DLD1 (cell line): ENCODE results near the gene PRKG1.
"Not testable (repeated sequence)": the region's sequence is repeated elsewhere in the genome, so short reads cannot be mapped to it uniquely, and the experiment has no call there.

Experiments used
- in situ Hi-C: cut with HindIII; loops from 2 replicates; pipeline ENCODE4 v1.10.0; 2017; ENCODE audit warnings: low sequenced_read_pairs

The PRKG1 gene

GRCh38 chr10:51552879-51553278 is 478.6 kb downstream of the PRKG1 start:
- in situ Hi-C loops, result no loop called here

GRCh38 chr10:51564896-51565510 is 490.7 kb downstream of the PRKG1 start:
- in situ Hi-C loops, result no loop called here

DNA sequence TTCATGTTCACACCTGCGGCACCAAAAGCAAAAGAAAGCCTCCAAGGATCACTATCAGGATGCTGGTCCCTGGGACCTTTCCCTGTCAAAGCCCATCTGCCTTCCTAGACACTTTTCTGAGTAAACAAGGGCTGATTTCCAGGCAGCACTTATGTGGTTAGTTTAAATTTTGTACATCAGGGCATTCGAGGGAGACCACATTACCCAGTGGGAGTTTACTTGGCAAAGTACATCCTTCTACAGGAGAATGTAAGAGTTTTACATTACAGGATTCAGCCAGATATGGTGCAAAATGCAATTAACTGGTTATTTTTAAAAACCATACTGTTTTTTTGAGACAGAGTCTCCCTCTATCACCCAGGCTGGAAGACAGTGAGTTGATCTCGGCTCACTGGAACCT is 493.0 kb downstream of the PRKG1 start:
- in situ Hi-C loops, result no loop called here

DNA sequence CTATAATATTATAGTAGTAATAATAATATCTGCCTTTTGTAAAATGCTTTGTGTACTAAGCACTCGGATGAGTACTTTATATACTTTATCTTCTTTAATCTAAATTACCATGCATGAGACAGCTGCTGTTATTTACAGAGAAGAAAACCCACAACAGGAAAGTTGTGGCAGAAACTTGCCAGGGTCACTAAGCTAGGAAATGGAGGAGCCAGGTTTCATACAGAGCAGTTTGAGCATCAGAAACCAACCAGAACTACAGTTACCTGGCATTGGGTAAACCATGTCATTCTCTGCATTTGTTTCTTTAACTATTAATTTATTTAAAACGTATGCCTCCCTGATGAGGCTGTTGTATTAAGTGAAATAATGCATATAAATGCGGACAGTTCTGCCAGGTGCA is 495.2 kb downstream of the PRKG1 start:
- in situ Hi-C loops, result no loop called here

DNA sequence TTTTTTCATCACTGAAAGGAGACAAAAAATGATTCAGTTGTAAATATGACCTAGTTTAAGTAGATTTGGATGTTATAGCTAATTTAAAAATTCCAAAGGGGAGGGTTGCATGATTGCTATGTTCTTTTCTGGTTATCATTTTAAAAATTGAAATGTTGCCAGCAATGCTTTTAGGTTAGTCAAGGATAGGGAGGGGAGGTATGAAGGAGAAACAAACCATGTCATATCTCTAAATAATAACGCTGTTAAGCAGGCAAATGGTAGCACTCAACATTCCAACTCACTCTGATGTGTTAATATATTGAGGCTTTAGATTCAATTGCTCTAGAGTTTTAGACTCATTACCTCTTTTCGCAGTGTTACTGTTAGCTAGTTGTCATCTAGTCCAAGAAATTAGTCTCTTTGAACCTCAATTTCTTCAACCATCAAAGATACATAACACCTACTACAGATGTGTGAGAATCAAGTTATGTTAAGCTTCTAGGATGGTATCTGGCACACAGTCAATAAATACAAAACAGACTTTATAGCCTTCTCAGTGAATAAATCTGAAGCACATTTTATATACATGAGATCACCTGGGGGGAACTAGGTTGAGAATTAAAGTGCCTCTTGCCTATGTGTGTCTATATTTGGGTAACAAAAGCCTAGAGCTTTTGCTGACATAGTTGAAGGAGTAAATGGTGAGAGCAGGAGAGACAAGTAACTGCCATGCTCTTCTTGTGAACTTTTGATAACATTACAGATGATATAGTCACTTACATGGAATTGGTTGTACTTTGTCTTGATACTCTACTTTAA is 500.2 kb downstream of the PRKG1 start:
- in situ Hi-C loops, result no loop called here

GRCh38 chr10:51581196-51581595 is 506.9 kb downstream of the PRKG1 start:
- in situ Hi-C loops, result not testable (repeated sequence)

DNA sequence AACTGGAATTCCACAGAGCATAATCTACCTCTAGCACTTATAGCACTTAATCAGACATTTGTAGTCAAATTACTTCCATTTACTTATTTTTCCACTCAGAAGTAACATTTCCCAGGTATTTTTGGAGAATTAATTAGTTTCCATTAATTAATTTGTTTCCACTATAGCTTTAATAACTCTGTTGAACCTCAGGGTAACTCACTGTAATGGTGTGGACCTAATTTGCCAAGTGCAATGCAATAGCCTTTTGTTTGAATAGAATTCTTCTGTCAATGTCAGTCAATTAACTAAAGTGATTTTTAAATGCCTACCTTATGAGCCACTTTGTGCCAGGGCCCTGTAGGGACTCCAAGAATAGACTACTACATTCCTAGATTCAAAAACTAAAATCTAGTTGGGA is 509.7 kb downstream of the PRKG1 start:
- in situ Hi-C loops, result no loop called here

DNA sequence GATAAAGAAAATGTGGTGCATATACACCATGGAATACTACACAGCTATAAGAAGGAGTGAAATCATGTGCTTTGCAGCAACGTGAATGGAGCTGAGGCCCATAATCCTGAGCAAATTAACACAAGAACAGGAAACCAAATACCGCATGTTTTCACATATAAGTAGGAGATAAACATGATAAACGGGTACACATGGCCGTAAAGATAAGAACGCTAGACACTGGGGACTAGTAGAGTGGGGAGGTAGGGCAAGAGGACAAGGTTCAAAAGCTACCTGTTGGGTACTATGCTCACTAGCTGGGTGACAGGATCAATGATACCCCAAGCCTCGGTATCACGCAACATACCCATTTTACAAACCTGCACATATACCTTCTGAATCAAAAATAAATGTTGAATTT is 511.5 kb downstream of the PRKG1 start:
- in situ Hi-C loops, result no loop called here

DNA sequence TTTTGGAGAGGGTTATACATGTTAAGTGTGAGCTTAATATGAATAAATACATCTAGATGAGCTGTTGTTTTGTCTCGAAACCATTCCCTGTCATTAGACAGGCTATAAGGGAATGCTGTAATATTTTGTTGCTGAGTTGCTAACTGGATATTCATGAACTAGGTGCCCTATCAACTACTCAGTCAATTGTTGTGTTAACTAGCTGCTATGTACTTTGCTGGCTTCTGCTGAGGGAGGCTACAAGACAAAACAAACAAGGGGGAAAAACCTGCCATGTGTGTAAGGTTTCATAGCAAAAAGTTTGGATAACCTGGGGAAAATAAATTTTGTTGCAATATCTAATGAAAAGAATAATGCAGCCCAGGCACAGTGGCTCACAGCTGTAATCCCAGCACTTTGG is 514.7 kb downstream of the PRKG1 start:
- in situ Hi-C loops, result no loop called here

- in situ Hi-C loops, result no loop called here
These were observed 516.5 kb downstream of the PRKG1 start for GRCh38 chr10:51590818-51591217.

DNA sequence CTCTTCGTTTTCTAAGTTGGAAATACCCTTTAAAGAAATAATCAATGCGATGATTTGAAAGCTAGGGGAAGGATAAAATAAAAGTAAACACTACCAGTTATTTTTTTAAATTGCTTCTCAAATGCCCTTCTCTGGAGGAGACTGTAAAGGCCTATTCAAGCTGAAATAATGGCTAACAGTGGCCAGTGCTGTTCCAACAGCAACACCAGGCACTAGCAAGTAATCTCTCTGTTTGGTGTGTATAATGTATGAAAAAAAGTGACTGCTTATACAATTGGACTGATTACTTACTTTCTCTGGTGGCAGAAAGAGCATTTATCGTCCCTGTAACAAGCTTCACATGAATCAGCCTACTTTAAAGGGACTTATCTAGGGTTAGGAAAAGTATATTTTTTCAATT is 522.4 kb downstream of the PRKG1 start:
- in situ Hi-C loops, result no loop called here

- in situ Hi-C loops, result no loop called here
These were observed 525.4 kb downstream of the PRKG1 start for GRCh38 chr10:51599647-51600046.

GRCh38 chr10:51602326-51602725 is 528.0 kb downstream of the PRKG1 start:
- in situ Hi-C loops, result no loop called here

DNA sequence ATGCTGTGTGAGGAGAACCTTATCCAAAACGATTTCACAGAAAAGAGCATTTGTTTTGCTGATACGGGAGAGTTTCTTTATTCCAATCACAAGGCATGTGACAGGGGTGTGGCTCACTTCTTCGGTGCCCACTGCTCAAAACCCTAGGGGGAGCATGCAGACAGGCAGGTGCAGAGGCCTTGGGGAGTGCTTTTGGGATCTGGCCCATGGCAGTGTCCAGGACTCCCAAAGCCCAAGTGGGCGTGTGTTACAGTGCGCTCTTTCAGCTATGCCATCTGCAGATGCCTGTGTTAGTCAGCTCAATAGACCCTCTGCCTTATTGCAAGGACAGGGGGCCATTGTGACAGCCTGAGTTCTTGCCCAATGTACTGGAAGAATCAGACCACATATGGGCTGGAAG is 530.3 kb downstream of the PRKG1 start:
- in situ Hi-C loops, result no loop called here

DNA sequence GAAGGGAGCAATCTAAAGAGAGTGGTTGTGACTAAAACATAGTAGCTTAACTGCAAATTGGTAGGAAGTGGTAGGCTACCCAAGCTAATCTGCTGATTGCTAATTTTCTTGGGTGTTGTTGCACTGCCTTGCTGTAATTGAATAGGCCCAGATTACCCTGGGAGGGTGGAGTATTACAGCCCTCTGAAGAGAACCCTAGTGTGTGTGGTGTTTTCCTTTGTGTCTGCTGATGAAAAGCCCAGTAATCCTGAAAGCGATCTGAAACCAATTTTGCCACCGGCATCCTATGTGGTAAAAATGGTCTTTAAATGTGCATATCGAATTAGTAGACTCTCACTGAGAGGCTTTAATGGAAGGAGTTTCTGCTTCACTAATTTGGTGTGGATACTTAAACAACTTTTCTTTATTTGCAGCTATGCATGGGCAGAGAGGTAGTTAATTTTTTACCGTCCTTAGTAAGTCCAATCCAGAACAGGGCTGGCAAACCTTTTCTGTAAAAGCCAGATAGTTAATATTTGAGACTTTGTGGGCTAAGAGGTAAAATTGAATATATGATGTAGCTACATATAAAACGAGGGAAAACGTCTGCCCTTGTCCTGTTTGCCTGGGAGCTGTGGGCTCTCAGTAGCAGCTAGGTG is 532.7 kb downstream of the PRKG1 start:
- in situ Hi-C loops, result no loop called here

GRCh38 chr10:51607463-51607835 is 533.2 kb downstream of the PRKG1 start:
- in situ Hi-C loops, result no loop called here

DNA sequence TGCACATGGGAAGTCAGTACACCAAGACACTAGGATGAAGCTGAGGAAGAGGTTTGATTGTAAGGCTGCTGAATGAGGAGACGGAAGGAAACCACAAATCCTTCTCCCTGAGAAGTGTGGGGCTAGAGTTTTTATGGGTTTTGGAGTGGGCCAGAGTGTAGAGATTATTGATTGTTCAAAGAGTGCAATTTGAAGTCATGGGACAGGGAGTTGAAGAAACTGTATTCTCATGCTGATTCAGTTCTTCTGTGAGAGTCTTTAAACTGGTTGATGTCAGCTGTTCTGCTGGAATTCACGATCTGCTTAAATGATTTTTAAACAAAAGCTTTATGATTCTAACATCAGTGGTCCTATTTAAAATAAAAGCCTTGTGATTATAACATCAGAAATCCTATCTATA is 533.9 kb downstream of the PRKG1 start:
- in situ Hi-C loops, result no loop called here

- in situ Hi-C loops, result no loop called here
These were observed 541.5 kb downstream of the PRKG1 start for GRCh38 chr10:51615764-51616298.

- in situ Hi-C loops, result no loop called here
These were observed 543.4 kb downstream of the PRKG1 start for GRCh38 chr10:51617576-51618235.

DNA sequence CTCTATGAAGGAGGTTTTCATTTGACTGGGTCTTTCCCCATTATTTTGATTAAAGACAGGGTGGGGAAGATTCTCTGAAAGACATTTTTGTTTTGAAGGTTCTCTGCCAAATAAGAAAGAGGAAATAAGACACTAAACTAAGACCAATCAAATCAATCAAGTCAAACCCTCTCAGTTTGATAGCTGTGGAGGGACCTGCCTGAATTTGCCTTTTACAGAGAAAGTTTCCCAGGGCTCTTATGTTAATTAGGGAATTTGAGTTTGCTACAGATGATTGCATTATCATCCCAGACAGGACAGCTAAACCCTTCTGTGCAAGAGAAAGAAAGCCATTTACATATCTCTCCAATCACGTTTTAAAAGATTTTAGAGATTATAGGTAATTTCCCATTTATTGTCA is 545.1 kb downstream of the PRKG1 start:
- in situ Hi-C loops, result no loop called here

- in situ Hi-C loops, result no loop called here
These were observed 545.8 kb downstream of the PRKG1 start for GRCh38 chr10:51620131-51620530.
